GM23248 (cell line): ENCODE data around the gene TARS1.

Experiments used
- EZH2 ChIP-seq: fragments of 200-600 bp; sonication (generic); IDR thresholded peaks from 2 replicates; pipeline ENCODE4 v1.6.1; 2018; ENCODE audit warnings: antibody characterized with exemption, mild to moderate bottlenecking; ENCODE audit not compliant: insufficient read depth, poor library complexity, severe bottlenecking
- EZH2phosphoT487 ChIP-seq: fragments of 200-600 bp; sonication (generic); IDR thresholded peaks from 2 replicates; pipeline ENCODE4 v1.6.1; 2018; ENCODE audit warnings: antibody characterized with exemption, moderate library complexity, mild to moderate bottlenecking, low read depth; ENCODE audit not compliant: insufficient read depth

DNA sequence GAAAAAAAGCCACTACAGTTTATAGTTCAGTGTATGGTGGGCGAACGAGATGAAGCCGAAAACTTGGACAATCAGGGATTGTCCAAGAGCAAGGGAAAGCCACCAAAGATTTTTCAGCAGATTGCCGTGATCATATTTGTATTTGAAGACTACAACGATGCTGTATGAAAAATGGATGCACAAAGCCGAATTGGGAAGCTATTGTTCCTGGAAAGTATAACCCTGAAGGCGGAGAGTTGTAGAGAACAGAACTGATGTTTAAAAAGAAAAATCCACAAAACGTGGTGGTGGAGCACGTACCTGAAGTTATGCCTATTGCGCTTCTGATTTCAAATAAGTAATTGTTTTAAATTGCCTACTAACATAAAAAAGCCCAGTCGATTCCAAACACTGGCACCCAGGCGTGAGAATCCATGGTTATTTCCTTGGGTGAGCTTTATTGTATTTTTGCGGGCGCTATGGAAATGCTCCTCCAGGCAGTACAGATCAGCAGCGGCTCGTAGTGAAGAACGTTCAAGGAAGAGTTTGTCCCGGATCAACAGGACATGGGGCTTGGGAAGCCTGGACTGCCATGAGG lies 772 bp upstream of the TARS1 start:
- TF ChIP-seq EZH2: no peak
- no peak for TF ChIP-seq EZH2phosphoT487
